ENCODE data around the gene OXLD1. TPM values are rescaled to one million over a fixed set of nuclear protein-coding genes. Genes with fewer than 3 reads are reported as not detected.

The OXLD1 gene
- total and polyA plus RNA-seq, 10 of the 15 experiments (the other 5 are each of a cell fraction or from before 2014, with no cell fraction given), result 4.6 to 89.5 (median 39.8) TPM

GRCh38 chr17:81693509-81694210 lies 27.3 kb upstream of the OXLD1 start (continued):
- TF ChIP-seq REST (IDR thresholded peaks at IDR 0.05; ENCODE audit: low read depth, low read length) (no peak), POLR2A (IDR thresholded peaks at IDR 0.05; ENCODE audit: low read depth, low read length) (no peak; the same call in 1 of the 2 replicates), YBX1 (IDR thresholded peaks at IDR 0.05) (no peak), E4F1 (IDR thresholded peaks at IDR 0.05; ENCODE audit: borderline replicate concordance, partially characterized antibody) (no peak), RCOR1 (conservative IDR thresholded peaks at IDR 0.05; ENCODE audit: low read depth, low read length) (no peak), SUPT20H (IDR thresholded peaks at IDR 0.05; ENCODE audit: borderline replicate concordance, control insufficient read depth, low read depth, low read length) (no peak), IKZF1 (conservative IDR thresholded peaks at IDR 0.05) (no peak), SUZ12 (IDR thresholded peaks at IDR 0.05; ENCODE audit: unreplicated experiment) (no peak), ZNF24 (IDR thresholded peaks at IDR 0.05) (no peak), PRDM15 (CRISPR knock-in tag; IDR thresholded peaks at IDR 0.05) (no peak), NBN (IDR thresholded peaks at IDR 0.05) (no peak)

All from GM12878 (cell line).